Measurements from ENCODE around the gene CETP.

Gene CETP

DNA sequence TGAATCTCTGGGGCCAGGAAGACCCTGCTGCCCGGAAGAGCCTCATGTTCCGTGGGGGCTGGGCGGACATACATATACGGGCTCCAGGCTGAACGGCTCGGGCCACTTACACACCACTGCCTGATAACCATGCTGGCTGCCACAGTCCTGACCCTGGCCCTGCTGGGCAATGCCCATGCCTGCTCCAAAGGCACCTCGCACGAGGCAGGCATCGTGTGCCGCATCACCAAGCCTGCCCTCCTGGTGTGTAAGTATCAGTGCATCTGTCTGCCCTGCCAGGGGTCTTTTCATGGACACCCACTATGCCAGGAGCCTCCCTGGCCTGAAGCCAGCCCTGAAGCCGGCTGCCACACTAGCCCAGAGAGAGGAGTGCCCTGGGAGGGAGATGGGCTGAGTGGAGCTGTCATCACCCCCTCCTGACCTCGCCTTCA lies at the start of gene CETP:
Gene CETP (plus strand): TSS at position 100 of the 431 bp plus-strand sequence. CDS start 30 bp downstream, at position 130.
- Histone ChIP-seq H3K4me1 (ENCODE audit: control insufficient read depth, insufficient read depth, low read length) (peaks cover 3% of the 10 kb centered on the region), H3K9ac (ENCODE audit: low read length) (no peak within 1 kb of the TSS), H3K9me3 (ENCODE audit: control insufficient read depth, low read length) (no peaks in the 10 kb centered on the region), H3K27me3 (ENCODE audit: control insufficient read depth, insufficient read depth, low read length) (no peaks in the 10 kb centered on the region), H3K36me3 (ENCODE audit: control insufficient read depth, insufficient read depth, low read length) (no peaks in the 10 kb centered on the region), H3K4me3 (ENCODE audit: low read length) (no peak within 1 kb of the TSS)

- Histone ChIP-seq H3K9me3 (ENCODE audit: control insufficient read depth, low read length) (no peaks in the 10 kb centered on the region), H3K4me3 (ENCODE audit: low read length) (no peak overlapping the region), H3K9ac (ENCODE audit: low read length) (no peak overlapping the region), H3K4me1 (ENCODE audit: control insufficient read depth, insufficient read depth, low read length) (peaks cover 34% of the 10 kb centered on the region), H3K36me3 (ENCODE audit: control insufficient read depth, insufficient read depth, low read length) (no peaks in the 10 kb centered on the region), H3K27me3 (ENCODE audit: control insufficient read depth, insufficient read depth, low read length) (no peaks in the 10 kb centered on the region)
Observed at GRCh38 chr16:56912746-56913708, 48.7 kb upstream of the CETP start.

GRCh38 chr16:56914896-56915295 lies 46.9 kb upstream of the CETP start:
- peaks cover 17% of the 10 kb centered on the region for H3K4me1 ChIP-seq (ENCODE audit: control insufficient read depth, insufficient read depth, low read length)
- no peaks in the 10 kb centered on the region for H3K9me3 ChIP-seq (ENCODE audit: control insufficient read depth, low read length)
- no peaks in the 10 kb centered on the region for H3K27me3 ChIP-seq (ENCODE audit: control insufficient read depth, insufficient read depth, low read length)
- no peak overlapping the region for H3K4me3 ChIP-seq (ENCODE audit: low read length)
- H3K9ac ChIP-seq (ENCODE audit: low read length): no peak overlapping the region
- H3K36me3 ChIP-seq (ENCODE audit: control insufficient read depth, insufficient read depth, low read length): no peaks in the 10 kb centered on the region

GRCh38 chr16:56915336-56916119 lies 46.2 kb upstream of the CETP start:
- Histone ChIP-seq H3K27me3 (ENCODE audit: control insufficient read depth, insufficient read depth, low read length) (no peaks in the 10 kb centered on the region), H3K4me3 (ENCODE audit: low read length) (no peak overlapping the region), H3K36me3 (ENCODE audit: control insufficient read depth, insufficient read depth, low read length) (no peaks in the 10 kb centered on the region), H3K9me3 (ENCODE audit: control insufficient read depth, low read length) (no peaks in the 10 kb centered on the region), H3K4me1 (ENCODE audit: control insufficient read depth, insufficient read depth, low read length) (peaks cover 13% of the 10 kb centered on the region), H3K9ac (ENCODE audit: low read length) (no peak overlapping the region)

GRCh38 chr16:56916571-56917403 lies 45.0 kb upstream of the CETP start:
- H3K4me1 ChIP-seq (ENCODE audit: control insufficient read depth, insufficient read depth, low read length): peaks cover 10% of the 10 kb centered on the region

DNA sequence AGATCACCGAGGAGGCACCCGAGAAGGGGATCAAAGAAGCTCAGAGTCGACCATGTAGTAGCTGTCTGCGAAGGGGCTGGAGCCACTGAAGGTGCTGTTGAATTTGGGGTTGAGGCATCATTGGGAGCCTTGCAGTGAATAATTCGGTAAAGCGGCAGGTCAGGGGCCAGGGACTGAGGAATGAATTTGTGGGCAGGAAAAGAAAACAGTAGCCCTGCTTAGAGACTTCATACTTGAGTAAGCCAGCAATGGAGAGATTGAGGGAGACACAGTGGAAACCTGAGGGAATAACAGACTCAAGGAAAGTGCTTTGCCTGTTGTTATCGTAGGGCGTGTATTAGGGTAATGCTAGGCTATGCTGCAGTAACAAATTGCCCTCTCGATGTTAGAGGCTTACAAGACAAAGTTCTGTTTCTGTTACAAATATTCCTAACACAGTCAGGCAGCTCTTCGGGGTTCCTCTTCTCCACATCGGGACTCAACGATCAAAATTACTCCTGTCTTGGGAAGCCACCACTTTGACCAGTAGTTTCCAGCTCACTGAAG lies 43.2 kb upstream of the CETP start:
- Histone ChIP-seq H3K4me1 (ENCODE audit: control insufficient read depth, insufficient read depth, low read length) (no peaks in the 10 kb centered on the region), H3K36me3 (ENCODE audit: control insufficient read depth, insufficient read depth, low read length) (no peaks in the 10 kb centered on the region), H3K9ac (ENCODE audit: low read length) (no peak overlapping the region), H3K4me3 (ENCODE audit: low read length) (no peak overlapping the region), H3K9me3 (ENCODE audit: control insufficient read depth, low read length) (no peaks in the 10 kb centered on the region), H3K27me3 (ENCODE audit: control insufficient read depth, insufficient read depth, low read length) (no peaks in the 10 kb centered on the region)

More at GRCh38 chr16:56916571-56917403, 45.0 kb upstream of the CETP start:
- Histone ChIP-seq H3K27me3 (ENCODE audit: control insufficient read depth, insufficient read depth, low read length) (no peaks in the 10 kb centered on the region), H3K36me3 (ENCODE audit: control insufficient read depth, insufficient read depth, low read length) (no peaks in the 10 kb centered on the region), H3K9ac (ENCODE audit: low read length) (no peak overlapping the region), H3K9me3 (ENCODE audit: control insufficient read depth, low read length) (no peaks in the 10 kb centered on the region), H3K4me3 (ENCODE audit: low read length) (no peak overlapping the region)

DNA sequence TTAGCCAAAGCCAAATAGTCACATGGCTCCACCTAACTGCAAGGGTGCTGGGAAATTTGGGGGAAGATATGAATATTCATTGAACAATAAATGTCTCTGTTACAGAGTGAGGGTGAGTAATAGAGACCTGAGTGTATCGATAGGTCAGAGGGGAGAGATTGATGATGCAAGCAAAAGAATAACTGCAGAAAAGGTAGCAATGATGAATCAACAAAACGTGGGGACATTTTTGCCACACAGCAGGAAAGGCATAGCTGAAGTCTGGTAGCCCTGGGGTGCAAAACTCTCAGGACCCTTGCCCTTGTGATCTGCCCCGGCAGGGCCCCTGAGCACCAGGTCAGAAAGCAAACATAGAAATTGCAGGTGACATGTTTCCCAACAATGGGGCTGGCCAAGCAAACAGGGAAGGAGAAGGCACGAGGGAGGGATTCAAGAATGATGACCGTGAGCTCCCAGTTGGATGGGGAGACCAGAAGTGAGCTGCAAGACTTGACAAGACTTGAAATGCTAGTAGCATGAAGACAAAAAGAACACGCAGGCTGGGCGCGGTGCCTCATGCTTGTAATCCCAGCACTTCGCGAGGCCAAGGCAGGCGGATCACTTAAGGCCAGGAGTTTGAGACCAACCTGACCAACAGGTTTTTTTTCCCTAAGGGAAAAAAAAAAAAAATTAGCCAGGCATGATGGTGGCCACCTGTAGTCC lies 42.5 kb upstream of the CETP start:
- Histone ChIP-seq H3K36me3 (ENCODE audit: control insufficient read depth, insufficient read depth, low read length) (no peaks in the 10 kb centered on the region), H3K9me3 (ENCODE audit: control insufficient read depth, low read length) (no peaks in the 10 kb centered on the region), H3K9ac (ENCODE audit: low read length) (no peak overlapping the region), H3K4me3 (ENCODE audit: low read length) (no peak overlapping the region), H3K27me3 (ENCODE audit: control insufficient read depth, insufficient read depth, low read length) (no peaks in the 10 kb centered on the region), H3K4me1 (ENCODE audit: control insufficient read depth, insufficient read depth, low read length) (no peaks in the 10 kb centered on the region)

GRCh38 chr16:56921571-56921970 lies 40.2 kb upstream of the CETP start:
- H3K27me3 ChIP-seq (ENCODE audit: control insufficient read depth, insufficient read depth, low read length): no peaks in the 10 kb centered on the region
- H3K9me3 ChIP-seq (ENCODE audit: control insufficient read depth, low read length): no peaks in the 10 kb centered on the region
- H3K4me1 ChIP-seq (ENCODE audit: control insufficient read depth, insufficient read depth, low read length): no peaks in the 10 kb centered on the region
- no peak overlapping the region for H3K9ac ChIP-seq (ENCODE audit: low read length)
- H3K36me3 ChIP-seq (ENCODE audit: control insufficient read depth, insufficient read depth, low read length): no peaks in the 10 kb centered on the region
- no peak overlapping the region for H3K4me3 ChIP-seq (ENCODE audit: low read length)

GRCh38 chr16:56923481-56924091 lies 38.2 kb upstream of the CETP start:
- Histone ChIP-seq H3K4me3 (ENCODE audit: low read length) (no peak overlapping the region), H3K27me3 (ENCODE audit: control insufficient read depth, insufficient read depth, low read length) (no peaks in the 10 kb centered on the region), H3K36me3 (ENCODE audit: control insufficient read depth, insufficient read depth, low read length) (no peaks in the 10 kb centered on the region), H3K9me3 (ENCODE audit: control insufficient read depth, low read length) (no peaks in the 10 kb centered on the region), H3K9ac (ENCODE audit: low read length) (no peak overlapping the region), H3K4me1 (ENCODE audit: control insufficient read depth, insufficient read depth, low read length) (no peaks in the 10 kb centered on the region)

DNA sequence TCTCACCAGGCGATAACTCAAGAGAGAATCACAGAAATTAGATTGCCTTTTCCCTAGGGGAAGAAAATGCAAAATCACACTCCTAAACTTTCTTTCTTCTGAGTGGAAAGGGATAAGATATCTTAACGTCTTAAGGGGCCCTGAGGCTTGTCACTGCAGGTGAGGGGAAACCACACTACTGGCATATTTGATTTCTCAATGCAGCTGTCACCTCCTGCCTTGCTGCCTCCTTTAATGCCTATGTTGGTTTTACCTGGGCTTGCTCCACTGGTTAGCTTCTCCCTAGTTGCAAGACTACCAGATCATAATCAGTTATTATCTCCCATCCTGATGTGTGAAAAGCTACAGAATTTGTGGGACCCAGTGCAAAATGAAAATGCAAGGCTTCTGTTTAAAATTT lies 34.3 kb upstream of the CETP start:
- no peaks in the 10 kb centered on the region for H3K36me3 ChIP-seq (ENCODE audit: control insufficient read depth, insufficient read depth, low read length)
- peaks cover 7% of the 10 kb centered on the region for H3K4me1 ChIP-seq (ENCODE audit: control insufficient read depth, insufficient read depth, low read length)
- no peaks in the 10 kb centered on the region for H3K27me3 ChIP-seq (ENCODE audit: control insufficient read depth, insufficient read depth, low read length)
- H3K4me3 ChIP-seq (ENCODE audit: low read length): no peak overlapping the region
- H3K9ac ChIP-seq (ENCODE audit: low read length): no peak overlapping the region
- no peaks in the 10 kb centered on the region for H3K9me3 ChIP-seq (ENCODE audit: control insufficient read depth, low read length)

DNA sequence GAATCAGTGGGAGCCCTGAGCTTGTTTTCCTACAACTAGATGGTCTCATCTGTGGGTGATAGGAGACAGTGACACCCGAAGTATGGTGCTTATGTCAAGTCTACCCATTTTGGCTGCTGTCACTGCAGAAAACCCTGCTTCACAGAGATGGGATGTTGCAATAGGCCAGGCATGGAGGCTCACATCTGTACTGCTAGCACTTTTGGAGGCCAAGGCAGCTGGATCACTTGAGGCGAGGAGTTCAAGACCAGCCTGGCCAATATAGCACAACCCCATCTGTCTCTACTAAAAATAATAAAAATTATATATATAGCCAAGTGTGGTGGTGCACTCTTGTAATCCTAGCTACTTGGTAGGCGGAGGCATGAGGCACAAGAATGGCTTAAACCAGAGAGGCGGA lies 32.1 kb upstream of the CETP start:
- peaks cover 7% of the 10 kb centered on the region for H3K4me1 ChIP-seq (ENCODE audit: control insufficient read depth, insufficient read depth, low read length)
- no peak overlapping the region for H3K9ac ChIP-seq (ENCODE audit: low read length)
- H3K9me3 ChIP-seq (ENCODE audit: control insufficient read depth, low read length): no peaks in the 10 kb centered on the region
- H3K27me3 ChIP-seq (ENCODE audit: control insufficient read depth, insufficient read depth, low read length): no peaks in the 10 kb centered on the region
- no peaks in the 10 kb centered on the region for H3K36me3 ChIP-seq (ENCODE audit: control insufficient read depth, insufficient read depth, low read length)
- no peak overlapping the region for H3K4me3 ChIP-seq (ENCODE audit: low read length)
